ENCODE measurements around the gene CCDC172.

DNA sequence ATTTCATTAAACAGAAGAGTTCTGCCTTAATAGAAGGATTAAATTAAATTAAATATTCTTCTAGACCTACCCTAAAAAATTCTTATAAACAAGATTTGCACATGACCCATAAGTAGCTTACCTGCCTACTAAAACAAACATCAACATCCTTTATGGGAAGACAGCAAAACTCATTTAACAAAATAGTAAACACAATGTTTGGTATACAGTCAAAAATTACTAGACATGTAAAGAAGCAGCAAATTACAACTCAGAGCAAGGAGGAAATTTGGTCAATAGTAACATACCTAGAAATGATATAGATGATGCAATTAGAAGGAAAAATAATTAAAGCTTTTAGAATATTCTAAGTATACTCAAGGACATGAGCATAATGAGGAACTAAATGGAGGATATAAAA lies 27.9 kb downstream of the CCDC172 start:
- TF ChIP-seq POLR2A (IDR thresholded peaks at IDR 0.05), result no peak
- TF ChIP-seq EP300 (IDR thresholded peaks at IDR 0.05), result no peak

All from ovary (tissue), 1 donor.